Coronary artery (tissue), 2 donors: ENCODE results near the gene CLP1.

Experiments used
- DNase-seq: peaks from one replicate; pipeline ENCODE4 v3.0.0-alpha.2; 2017; ENCODE audit warnings: low spot score
- H3K27ac ChIP-seq, 2 donors: fragments of 200-600 bp; sonication (generic); one replicate each; pipeline ENCODE4 v1.5.1; 2016 to 2019
- H3K4me3 ChIP-seq: fragments of 200-600 bp; sonication (generic); 2 replicates; pipeline ENCODE4 v1.5.1; 2016; ENCODE audit warnings: mild to moderate bottlenecking, moderate library complexity
- TF ChIP-seq, protein P1 (sequence below): fragments of 200-600 bp; sonication (generic); IDR thresholded peaks from one replicate; pipeline ENCODE4 v1.5.1; 2019; ENCODE audit warnings: antibody characterized with exemption

Gene CLP1

DNA sequence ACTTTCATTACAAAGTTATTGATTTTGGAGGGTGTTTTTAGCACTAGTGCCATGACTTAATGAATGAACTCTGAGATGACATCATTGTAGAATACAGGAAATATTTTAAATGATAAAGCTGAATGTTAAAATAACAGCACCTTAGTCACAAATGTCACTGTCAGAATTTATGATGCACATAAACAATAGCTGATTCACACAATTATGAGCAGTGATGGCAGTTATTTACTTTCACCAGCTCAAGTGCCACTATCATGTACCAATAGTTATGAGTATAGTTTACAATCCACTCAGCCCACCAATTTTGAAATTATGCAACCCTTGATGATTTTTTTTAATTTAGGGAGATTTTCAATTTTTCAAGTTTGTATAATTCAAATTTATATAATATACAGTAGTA is 37.1 kb upstream of the CLP1 start:
- DNase-seq = no peak
- no peak overlapping the region for H3K27ac ChIP-seq
- TF ChIP-seq, protein P1, sequence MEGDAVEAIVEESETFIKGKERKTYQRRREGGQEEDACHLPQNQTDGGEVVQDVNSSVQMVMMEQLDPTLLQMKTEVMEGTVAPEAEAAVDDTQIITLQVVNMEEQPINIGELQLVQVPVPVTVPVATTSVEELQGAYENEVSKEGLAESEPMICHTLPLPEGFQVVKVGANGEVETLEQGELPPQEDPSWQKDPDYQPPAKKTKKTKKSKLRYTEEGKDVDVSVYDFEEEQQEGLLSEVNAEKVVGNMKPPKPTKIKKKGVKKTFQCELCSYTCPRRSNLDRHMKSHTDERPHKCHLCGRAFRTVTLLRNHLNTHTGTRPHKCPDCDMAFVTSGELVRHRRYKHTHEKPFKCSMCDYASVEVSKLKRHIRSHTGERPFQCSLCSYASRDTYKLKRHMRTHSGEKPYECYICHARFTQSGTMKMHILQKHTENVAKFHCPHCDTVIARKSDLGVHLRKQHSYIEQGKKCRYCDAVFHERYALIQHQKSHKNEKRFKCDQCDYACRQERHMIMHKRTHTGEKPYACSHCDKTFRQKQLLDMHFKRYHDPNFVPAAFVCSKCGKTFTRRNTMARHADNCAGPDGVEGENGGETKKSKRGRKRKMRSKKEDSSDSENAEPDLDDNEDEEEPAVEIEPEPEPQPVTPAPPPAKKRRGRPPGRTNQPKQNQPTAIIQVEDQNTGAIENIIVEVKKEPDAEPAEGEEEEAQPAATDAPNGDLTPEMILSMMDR = no peak
- H3K4me3 ChIP-seq = no peak overlapping the region

DNA sequence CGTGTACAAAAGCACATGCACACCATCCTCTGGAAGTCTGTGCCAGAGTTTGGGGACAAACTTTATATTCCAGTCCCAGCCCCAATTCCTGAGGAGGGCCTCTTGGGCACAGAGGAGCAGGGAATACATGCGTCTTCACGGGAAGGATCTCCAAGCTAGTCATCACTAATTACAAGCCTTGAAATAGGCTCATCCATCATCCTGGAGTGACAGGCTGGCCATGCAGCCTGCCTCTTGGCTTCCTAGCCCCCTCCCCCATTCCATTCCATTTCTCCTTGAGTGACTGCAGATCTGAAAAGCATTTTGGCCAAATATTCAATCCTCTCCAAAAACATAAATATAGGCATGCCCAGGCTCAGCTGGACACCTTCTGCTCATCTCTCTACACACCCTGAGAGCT is 35.3 kb upstream of the CLP1 start:
- no peak overlapping the region for H3K27ac ChIP-seq
- TF ChIP-seq, protein P1 = no peak
- H3K4me3 ChIP-seq = no peak overlapping the region
- DNase-seq = no peak

DNA sequence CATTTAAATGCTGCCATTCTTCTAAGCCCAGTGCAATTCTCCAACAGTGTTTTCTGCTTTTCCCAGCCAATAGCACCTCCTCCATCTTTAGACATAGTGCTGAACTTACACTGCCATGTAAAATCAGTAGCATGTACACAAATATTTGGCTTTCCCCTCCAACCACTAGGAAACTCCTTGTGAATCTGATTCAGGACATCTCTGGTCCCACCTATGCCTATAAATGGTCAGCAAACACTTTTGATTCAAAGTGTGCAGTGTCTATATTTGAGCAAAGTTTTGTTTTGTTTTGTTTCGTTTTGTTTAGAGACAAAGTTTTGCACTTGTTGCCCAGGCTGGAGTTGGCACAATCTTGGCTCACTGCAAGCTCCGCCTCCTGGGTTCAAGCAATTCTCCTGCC is 32.7 kb upstream of the CLP1 start:
- Histone ChIP-seq H3K4me3 (no peak overlapping the region), H3K27ac (no peak overlapping the region)
- DNase-seq = no peak
- TF ChIP-seq, protein P1 = no peak

DNA sequence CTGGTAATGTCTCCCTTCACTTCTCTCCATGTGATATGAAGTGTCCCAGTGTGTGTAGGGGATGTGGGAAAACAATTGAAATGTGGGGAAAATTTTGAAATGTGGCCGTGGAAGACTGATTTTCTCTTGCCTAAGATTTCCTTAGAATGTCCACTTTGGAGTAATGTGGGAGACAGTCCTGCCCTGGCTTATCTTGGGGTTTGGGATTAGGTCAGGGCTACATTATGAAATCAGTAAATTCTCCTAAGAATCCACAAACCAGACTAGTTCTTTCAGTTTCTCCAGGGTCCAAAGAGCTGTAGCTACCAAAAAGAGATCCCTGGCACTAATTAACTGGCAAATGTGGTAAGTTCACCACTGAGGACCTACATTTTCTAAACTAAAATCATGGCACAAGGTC is 30.7 kb upstream of the CLP1 start:
- H3K4me3 ChIP-seq = no peak overlapping the region
- H3K27ac ChIP-seq = no peak overlapping the region
- DNase-seq = no peak
- TF ChIP-seq, protein P1 = no peak

DNA sequence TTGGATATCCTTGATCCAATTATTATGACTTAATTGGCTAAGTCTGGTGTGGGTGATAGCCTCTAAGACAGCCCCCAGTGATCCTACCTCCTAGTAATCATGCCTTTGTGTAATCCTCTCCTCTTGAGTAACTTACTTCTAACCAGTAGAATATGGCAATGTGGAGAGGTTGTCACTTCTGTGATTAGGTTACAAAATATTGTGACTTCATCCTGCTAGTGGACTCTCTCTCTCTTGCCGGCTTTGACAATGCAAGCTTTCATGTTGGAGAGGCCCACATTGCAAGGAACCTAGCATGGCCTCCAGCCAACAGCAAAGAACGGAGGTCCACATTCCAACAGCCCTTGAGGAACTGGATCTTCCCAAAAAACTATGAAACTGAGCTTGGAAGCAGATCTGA is 27.4 kb upstream of the CLP1 start:
- Histone ChIP-seq H3K27ac (no peak overlapping the region), H3K4me3 (no peak overlapping the region)
- DNase-seq = no peak
- TF ChIP-seq, protein P1 = no peak

DNA sequence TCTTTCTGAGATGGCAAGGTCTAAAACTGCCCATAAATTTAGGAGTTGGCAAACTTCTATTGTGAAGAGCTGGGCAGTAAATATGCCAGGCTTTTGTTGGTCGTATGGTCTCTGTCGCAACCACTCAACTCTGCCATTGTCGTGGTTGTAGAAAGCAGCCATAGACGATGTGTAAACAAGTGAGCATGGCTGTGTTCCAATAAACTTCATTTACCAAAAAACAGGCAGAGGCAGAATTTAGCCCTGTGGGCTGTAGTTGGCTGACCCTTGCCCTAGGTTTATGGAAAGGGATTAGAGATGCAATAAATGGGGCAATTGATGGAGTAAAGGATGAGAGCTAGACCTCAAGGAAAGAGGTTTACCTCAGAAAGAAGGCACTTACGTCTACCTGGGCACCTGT is 25.4 kb upstream of the CLP1 start:
- DNase-seq = no peak
- Histone ChIP-seq H3K27ac (no peak overlapping the region), H3K4me3 (no peak overlapping the region)
- TF ChIP-seq, protein P1 = no peak

DNA sequence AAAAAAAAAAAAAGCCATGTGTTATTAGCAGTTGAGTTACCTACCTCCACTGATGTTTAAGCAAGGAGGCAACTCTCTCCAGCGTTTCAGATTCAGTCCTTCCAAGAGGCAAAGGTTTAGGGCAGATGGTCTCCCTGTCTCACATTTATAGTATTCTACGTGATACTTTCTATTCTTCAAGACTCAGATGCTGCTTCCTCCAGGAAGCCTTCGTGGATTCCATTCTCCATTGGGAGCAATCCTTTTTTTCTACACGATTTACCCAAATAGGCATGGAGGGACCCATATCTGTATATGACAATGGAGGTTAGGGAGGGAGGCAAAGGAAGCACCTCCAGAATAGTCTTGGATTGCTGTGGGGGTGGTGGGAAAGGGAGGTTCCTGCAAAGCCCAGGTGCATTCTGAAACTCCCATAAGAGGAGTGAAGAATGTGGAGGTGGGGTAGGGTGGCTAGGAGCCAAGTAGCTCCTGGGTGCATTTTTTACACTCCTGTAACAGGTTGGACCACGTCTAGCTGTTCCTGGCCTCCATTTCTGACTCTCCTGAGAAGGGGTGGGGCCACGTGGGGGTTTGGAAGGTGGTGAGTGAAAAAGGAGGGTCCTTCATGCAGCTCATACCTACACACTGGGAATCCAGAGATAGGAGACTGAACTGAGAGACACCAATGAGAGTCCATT is 24.0 kb upstream of the CLP1 start:
- DNase-seq = no peak
- TF ChIP-seq, protein P1 = no peak
- H3K4me3 ChIP-seq = no peak overlapping the region
- H3K27ac ChIP-seq = no peak overlapping the region
